ENCODE results near the gene ESAM.
"Not testable (repeated sequence)": the region's sequence is repeated elsewhere in the genome, so short reads cannot be mapped to it uniquely, and the experiment has no call there.

The ESAM gene

DNA sequence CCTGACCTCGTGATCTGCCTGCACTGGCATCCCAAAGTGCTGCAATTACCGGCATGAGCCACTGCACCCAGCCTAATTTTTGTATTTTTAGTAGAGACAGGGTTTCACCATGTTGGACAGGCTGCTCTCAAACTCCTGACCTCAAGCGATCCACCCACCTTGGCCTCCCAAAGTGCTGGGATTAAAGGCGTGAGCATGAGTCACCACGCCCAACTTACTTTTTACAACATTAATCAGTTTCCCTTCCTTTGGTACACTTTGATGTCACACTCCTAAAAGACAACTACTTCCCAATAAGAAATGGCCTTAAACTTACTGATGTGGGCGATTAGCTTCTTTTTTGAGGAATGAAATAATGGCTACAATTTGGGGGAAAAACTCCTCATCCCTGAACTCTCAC is 8.9 kb upstream of the ESAM start:
- not testable (repeated sequence) for DNase-seq

DNA sequence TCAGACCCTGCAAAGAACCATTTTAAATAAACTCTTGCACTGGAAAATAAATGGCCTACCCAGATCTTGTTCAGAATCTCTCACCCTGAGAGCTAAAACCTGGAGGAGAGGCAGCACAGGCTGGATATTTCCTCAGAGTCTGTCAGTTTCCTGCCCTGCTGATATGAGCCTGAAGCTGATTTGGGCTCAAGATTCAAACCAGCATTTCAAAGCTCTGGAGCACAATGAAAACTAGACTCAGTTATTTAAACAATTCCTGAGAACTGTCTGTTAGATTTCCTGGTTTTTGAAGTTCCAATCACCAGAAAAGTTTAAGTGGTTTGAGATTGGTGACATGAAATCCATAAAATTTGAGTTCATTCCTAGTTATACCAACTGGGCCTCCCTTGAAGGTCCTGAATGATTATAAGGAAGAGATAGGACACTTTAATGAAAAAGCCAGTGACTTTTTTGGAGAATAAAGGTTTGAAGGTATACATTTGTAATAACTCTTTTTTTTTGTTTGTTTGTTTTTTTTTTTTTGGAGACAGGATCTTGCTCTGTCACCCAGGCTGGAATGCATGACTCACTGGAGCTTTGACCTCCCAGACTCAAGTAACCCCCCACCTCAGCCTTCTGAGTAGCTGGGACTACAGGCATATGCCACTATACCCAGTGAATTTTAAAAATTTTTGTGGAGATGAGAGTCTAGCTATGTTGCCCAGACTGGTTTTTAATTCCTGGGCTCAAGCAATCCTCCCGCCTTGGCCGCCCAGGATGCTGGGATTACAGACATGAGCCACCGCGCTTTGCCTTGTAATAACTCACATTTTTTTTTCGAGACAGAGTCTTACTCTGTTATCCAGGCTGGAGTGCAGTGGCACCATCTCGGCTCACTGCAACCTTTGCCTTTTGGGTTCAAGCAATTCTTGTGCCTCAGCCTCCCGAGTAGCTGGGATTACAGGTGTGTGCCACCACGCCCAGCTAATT is 8.0 kb upstream of the ESAM start:
- DNase-seq = no peak

DNA sequence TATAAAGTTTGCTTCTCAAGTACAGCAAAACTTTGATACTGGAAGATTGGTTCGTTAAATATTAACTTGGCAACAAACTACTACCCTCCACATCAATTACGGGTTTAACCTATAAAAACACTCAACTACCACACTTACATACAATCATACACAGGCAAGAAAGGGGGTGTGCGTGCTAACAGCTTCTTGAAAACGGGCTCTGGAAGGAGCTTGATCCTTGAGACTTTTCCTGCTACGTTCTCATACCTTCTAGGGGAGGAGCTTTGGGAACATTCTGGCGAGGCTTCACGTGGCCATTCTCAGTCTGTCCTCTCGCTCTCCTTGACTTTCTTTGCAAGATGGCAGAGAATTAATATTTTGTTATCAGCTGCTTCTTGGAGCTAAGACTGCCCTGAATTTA is 6.8 kb upstream of the ESAM start:
- no peak for DNase-seq

DNA sequence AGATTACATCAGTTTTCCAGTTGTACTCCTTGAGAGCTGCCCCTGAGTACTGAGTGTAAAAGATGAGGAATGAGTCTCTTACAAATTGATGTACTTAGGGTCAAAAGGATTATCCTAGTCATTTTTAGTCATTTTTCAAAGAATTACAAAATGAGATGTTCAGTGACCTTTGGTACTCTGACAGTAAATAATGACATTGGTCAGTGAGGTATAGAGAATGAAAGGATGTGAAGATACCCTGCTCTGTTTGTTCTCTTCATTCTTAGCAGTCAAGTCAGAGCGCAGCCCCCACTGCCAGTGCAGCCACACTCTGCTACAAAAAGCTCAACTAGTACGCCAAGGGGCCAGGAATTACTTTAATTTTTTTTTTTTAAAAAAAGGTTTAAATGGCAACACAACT is 4.1 kb upstream of the ESAM start:
- no peak for DNase-seq

DNA sequence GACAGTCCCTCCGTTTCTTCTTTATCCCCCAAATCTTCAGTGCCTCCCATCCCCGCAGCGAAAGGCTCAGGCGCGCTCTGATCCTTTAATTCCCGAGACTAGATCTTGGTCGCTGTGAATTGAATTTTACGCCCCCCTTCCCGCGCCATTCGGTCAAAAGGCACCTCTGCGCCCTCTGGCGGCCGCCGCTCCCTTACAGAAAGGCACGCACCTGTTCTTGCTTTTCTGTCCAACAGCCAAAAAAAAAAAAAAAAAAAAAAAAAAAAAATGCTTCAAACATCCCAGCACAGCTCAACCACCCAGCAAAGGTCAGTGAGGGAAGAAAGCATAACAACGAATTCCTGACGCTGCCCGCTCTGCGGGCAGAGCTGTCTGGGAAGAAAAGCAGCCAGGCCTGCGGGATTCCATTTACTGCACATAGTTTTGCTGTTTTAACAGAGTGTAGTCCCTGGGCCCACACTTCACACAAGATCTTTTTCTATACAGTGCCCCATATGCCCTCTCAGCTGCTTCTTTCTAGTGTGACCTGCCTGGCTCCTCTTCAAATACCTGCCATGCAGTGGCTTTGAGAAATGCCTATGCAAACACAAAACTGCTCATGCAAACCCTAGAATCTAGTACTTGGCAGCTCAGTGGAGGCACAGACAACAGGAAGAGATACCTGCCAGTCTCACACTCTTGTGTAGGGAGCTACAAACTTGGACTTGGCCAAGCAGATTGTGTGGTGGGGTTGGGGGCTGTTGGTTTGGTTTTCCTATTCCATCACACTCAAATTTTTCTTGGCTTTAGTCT is 1.3 kb upstream of the ESAM start:
- DNase-seq = peak; percentile 61

DNA sequence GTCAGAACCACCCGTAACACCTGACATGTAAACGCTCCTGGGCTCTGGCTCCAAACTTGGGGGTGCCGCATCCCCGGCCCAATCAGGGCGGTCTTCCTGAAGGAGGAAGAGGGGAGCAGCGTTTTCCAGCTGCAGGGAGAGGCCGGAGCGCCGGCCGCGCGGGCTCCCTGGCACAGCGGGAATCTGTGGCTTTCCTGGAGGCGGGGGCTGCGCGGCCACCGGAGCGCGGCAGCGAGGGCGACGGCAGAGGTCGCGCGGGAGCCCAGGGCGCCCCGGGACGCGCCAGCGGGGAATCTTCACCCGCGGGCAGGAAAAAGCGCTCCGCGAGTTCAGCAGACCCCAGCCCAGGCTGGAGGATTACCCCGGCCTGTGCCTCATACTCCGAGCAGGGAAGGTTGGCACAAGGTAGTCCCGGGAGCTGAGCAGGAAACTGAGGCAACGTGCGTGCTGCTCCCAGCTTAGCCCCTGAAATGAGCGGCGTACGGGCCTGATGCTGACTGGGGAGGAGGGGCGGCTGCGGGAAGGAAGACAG is 600 bp upstream of the ESAM start:
- no peak for DNase-seq

DNA sequence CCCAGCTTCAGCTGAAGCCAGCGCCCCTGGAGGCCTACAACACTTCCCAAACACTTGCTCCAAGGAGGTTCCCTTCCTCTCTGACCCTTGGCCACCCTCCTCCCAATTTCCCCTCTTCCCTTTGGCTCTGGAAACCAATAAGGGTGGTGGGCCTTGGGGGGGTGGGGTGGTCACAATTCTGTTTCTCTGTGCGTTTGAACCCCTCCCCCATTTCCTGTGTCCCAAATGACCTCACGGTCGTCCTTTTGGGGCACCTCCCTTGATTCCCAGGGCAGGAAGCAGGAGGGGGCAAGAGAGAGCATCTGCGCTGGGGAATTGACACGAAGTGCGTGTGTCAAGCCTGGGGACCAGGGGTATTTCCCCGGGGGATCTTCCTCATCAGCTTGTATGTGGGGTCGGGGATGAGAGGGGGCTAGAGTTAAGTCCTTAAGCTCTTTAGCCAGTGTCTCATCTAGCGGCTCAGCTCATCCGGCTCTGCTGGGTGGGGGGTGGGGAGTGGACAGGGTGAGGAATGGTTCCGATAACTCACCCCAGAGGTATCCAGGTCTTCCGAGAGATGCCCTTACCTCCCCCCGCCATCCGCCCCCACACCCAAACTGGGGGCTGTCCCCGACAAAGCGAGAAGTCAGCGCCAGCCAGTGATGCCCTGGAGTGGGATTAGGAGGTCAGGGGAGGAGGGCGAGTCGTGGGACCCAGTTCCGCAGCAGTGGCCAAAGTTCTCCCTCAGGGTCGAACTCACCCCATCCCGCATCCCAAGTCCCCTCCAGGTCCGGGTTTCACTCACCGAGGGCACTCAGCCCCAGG is 587 bp downstream of the ESAM start:
- no peak for DNase-seq

DNA sequence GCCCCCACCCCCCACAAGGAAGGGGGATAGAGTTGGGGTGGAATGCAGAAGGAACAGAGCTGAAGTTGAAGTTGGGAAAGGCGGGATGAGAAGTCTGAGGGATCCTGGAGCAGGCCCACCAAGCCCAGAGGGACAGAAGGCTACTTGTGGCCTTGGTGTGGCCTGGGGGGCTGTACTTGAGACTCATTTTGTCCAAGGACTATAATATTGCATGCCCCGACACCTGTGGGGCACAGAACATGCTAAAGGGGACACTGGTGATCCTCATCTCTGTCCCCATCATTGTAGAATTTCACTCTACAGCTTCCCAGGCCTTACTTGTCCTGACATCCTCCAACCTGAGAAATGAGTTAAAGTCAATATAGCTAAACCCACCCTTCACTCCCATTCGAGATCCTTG is 1.3 kb downstream of the ESAM start:
- DNase-seq = no peak

DNA sequence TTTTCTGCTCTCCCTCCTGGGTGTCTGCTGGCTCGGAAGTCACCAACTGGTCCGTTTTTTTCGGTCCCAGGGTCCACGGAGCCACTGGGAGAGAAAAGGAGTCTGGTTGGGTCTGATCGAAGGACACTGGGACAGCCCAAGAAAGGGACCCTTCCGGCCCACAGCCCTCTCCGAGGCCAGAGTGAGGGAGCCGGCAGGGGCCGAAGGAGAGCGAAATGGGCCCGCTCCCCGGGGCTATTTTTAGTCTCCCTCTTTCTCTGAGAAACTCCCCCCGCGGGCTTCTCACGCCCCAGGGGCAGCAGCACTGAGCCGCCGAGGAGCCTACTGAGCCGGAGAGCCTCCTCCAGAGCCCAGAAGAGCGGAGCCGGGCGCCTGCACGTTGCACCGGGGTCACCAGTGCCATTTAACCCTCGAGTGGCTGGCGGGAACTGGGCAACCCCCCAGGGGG is 1.9 kb downstream of the ESAM start:
- no peak for DNase-seq

DNA sequence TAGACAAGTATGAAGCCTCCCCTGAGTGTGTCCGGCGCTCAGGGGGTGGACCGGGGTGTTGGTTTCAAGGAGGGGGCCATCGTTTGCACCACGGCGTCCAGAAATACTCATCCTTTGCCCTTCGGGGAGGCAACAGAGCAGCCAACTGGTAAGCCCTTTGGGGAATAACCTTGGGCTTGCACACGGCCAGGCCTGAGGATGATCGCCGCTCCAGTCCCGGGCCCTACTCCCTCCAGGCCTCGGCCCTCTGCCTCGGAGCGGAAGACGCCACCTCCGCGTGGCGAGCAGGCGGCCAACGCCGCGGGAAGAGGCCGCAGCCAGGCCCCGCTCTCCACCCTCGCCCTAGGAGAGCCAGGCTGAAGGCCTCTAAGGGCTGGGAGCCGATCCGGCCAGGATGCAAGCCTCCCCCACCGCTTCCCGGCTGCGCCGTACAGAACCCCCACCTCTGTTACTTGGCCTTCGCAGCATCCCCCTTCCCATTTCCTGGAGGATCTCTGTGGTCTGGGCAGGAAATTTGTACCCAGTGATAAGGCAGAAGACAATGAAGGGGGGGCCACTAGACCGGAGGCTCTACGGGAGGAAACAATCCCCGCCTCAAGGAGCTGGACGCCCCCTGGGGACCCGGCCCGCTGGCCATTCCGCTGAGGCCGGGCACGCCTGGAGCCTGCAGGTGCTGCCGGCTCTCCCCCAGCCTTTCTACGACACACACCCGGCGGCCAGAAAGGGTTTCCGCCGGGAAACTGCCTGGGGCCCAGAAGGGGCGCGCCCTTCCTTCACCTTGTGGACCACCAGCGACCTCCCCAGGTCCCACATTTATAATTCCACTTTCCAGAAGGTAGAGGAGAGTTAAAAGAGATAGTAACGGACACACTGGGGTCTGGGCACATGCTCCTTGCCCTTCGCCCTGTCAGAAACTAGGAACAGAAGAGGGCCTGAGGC is 2.6 kb downstream of the ESAM start:
- no peak for DNase-seq

DNA sequence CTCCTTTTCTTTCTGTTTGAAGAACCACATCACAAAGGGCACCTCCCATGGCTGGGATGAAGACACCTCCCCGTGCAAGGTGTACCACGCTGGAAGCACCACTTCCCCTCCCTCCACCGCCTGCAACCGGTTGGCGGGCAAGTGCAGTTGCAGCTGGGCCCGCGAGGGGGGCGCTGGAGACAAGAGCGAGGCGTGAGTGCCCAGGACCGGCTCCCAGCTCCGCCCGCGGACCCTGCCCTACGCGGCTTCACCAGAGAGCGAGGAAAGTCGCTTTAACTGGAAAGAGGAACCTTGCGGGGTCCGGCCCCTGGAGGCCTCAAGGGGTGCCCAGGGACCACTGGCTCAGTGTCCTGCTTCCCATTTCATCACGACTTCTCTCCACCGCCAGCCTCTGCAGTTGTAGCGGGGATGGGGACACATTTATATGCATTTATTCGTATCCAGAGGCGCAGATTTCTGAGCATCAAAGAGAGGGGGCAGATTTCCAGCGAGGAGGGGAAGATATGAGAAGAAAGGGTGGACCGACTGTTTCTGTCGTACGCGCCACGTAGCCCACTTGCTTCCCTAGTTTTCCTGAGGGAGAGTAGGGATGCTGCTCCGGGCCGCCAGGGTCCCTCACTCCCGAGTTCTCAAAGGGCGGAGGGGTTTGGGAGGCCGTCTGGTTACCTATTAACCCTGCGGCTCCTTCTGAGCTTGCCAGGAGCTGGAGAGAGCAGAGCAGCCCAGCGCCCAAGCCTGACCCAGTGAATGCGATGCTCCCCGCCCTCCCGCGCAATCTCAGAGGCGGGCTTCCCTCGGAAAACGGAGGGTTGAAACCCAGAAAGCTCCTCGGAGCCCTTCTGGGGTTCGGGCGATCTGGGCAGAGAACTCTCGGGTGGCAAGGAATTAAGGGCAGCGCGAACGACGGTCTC is 3.5 kb downstream of the ESAM start:
- peak; percentile 87 for DNase-seq

DNA sequence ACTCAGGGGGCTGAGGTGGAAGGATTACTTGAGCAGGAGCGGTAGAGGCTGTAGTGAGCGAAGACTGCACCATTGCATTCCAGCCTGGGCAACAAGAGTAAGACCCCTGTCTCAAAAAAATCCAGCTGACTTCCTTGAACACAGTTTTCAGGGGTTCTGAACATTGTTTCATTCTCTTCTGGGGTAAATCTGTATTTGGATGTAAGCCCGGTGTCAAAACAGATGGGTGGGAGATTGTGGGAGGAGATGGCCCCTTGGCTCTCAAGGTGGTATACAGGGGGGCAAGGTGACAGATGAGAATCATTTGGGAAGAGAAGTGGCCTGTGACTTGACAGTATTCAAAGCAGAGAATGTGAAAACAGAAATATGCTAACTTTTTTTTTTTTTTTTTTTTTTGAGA is 4.8 kb downstream of the ESAM start:
- no peak for DNase-seq

DNA sequence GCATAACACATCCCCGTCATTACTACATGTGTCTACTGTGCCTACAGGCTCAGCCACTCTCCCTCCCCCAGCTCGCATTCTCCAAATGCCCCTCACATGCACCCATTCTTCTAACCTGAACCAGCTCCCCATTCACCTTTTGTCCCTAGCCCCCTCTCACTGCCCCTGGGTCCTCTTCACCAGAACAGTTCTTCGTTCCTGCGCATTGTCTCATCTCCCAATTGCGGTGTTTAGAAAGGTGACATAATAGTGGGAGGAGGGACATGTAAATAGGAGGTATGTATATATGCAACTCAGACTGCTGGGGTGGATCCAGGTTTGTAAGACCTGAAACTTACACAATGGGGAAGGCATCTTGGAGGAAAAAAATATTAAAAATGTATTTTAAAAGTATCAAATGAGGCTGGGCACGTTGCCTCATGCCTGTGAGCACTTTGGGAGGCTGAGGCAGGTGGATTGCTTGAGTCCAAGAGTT is 5.3 kb downstream of the ESAM start:
- no peak for DNase-seq

DNA sequence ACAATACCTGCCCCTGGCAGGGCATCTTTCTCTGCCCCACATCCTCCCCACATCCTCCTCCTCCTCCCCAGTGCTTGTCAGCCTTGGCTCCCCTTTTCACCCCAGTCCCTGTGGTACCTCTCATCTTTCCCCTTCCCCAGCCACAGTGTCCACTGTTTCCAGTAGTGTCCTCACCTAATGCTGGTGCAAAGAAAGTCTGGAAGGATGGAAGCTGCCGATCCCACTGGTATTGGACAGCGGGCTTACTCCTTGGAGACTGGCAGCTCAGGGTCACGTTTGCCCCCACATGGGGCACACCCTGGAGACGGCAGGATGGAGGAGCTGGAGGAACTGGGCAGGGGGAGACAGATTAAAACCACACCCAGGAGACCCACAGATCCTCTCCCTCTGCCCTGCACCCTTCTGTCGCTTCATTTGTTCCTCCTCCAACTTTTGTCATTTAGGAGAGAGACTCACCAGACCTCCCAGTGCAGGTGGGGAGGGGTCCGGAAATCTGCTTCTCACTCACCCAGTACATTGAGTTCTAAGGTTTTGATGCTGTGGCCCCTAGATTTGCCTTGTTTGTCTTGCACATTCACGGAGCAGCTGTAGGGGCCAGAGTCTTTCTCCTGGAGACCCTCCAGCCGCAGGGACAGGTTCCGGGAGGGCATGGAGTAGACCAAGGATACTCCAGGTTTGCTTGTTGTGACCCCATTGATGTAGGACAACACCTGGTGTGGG is 5.9 kb downstream of the ESAM start:
- no peak for DNase-seq

DNA sequence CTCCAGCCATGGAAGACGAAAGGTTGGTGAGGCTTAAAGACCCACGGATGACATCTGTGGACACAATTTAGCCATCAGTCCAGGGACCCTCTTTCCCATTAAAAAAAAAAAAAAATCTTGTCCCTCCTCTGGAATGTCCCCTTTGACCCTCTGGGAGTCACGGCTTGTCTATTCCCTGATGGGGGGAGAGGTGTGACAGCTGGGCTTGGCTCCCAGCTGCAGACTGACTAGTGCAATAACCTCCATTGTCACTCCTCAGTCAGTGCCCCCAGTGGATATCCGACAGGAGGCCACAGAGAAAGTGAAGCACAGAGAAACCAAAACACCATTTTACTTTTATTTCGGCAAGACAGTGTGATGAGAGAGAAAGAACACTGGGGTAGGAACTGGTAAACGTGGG is 7.4 kb downstream of the ESAM start:
- no peak for DNase-seq

DNA sequence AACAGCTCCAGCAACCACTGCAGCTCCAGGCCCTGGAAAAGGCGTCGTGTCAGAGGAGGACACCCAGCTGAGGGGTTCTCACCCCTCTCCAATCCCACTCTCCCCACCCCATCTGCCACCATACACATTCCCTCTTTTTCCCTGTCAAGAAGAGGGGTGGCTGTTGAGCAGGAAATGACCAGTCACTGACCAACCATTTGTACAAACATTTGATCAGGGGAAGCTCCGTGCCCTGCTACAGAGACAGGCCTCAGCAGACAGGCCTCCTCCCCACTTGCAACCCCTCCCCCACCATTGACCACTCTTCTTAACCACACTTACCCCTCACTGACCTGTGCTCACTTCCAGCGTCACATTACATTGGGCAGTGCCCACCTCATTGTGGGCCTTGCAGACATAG is 7.8 kb downstream of the ESAM start:
- no peak for DNase-seq

DNA sequence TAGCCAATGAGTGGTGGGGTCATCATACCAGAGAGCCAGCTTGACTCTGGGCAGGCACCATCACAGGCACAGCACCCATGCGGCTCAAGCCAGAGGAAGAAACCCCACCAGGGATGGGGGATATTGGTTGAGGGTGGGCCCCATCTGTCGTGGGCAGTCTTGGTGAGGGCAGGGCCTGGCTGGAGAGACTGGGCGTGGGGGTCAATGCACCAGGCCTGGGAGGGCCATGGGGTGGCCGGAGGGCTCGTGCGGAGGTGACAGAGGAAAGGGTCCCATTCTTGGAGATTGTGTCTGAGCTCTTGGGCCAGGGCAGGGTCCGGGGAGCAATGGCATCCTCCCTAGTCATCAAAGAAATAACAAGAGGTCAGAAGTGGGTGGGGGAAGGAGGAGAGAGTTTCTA is 8.5 kb downstream of the ESAM start:
- DNase-seq = no peak

DNA sequence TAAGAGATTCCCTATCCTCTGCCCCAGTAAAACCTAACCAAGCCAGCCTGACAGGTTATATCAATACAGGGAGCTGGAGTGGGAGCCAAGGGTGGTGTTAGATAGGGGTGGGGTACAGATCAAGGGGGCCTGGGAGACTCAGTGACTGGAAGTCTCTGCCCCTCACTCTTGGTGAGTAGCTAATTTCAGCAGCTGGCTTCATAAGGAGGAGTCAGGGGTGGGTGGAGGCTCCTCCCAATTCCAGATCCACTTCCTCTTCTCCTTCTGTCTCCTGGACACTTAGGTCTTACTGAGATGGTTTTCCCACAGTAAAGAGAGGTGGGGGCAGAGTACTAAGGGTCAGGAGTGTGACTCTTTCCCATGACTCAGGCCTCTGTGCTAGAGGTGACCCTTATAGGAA is 8.9 kb downstream of the ESAM start:
- DNase-seq = no peak

DNA sequence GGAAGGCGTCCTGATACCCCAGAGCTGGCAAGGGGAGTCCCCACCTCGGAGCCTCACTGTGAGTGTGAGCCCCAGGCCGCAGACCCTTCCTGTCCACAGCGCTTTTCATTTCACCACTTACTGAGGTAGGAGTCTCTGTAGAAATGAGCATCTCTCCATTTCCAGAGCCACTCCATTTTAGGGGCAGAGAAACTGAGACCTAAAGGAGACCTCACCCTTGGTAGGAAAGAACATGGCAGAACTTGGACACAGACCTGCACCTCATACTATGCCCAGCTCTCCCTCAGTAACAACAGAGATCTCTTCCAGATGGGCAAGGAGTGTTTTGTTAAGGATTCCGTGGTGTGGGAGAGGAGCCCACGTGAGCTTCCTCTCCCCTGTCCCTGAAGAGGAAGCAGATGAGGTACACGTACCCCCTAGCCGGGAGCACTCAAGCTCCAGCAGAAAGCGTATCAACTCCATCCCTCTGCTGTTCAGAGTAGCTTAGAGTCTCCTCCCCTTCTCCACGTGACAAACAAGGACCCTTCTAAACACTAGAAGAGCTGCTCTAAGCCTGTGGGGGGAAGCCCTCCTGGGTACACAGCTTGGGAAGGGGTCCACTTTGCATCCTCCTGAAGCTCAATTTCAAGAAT is 9.5 kb downstream of the ESAM start:
- DNase-seq = no peak
